GM19328 (cell line): ENCODE measurements around the gene MRPS31.
A peak's percentile ranks its signal among the peaks of the same experiment; 100 is the strongest.
"Not testable (repeated sequence)": the region's sequence is repeated elsewhere in the genome, so short reads cannot be mapped to it uniquely, and the experiment has no call there.

Source experiments
- ATAC-seq: cut with Tn5 transposase; IDR thresholded peaks from one replicate; pipeline ENCODE4 v1.9.1; 2021; ENCODE audit warnings: mild to moderate bottlenecking, moderate library complexity; ENCODE audit not compliant: unreplicated experiment

MRPS31 gene

GRCh38 chr13:40790154-40790616, 19.2 kb upstream of the MRPS31 start:
- no peak for ATAC-seq

- peak; percentile 77 for ATAC-seq
Observed at GRCh38 chr13:40789275-40790153, 18.5 kb upstream of the MRPS31 start, which contains the start of gene SLC25A15. TSS of gene SLC25A15 (plus strand) at chr13:40789611. CDS start at chr13:40793227, 3,616 bp downstream.

GRCh38 chr13:40788540-40789274, 17.7 kb upstream of the MRPS31 start:
- ATAC-seq: not testable (repeated sequence)

DNA sequence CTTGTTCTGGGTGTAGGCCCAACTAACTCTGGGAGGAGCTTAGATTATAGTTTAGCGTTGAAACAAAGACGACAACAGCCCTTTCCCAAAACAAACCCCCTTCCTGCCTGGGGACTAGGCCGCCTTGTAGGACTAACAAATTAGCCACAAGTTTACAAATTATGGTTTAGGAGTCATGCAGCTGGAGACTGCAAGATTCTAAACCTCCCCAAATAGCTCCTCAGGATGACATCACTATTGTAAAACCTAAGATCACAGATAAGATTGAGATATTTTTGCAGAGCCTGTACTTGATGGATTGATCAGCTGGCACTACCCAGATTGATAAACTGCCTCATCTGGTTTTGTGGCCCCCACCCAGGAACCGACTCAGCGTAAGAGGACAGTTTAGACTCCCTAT, 16.1 kb upstream of the MRPS31 start:
- no peak for ATAC-seq

DNA sequence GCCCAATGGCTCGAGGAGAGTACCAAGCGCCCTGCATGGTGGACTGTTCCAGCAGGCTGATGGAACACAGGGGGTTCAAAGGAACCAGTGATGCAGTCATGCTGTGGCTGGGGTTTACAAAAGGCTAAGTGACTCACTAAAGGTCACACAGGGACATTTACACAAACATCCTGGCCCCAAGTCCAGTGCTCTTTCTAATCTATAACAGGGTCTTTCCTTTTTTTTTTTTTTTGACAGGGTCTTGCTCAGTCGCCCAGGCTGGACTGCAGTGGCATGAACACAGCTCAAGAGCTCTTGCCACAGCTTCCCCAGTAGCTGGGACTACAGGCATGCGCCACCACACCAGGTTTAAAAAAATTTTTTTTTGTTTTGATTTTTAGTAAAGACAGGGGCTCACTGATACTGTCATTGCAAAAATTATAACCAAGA, 15.6 kb upstream of the MRPS31 start:
- ATAC-seq: no peak

DNA sequence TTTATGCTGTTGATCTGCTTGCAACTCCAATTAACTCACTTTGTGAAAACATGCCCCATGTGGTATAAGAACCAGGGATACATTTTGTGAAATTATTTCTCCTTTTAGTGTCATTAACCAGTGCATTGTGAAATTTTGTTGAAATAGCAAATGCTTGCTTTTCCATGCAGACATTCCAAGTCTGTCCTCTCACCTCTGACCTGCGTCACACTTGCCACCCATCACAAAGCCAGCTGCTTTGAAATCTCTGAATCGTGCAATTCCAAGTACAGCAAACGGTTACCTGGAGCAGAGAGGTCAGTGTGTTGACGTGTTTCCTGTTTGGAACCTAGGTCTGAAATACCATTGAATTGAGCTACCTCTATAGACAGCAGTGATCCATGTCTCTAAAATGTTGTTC, 13.6 kb upstream of the MRPS31 start:
- ATAC-seq: no peak

DNA sequence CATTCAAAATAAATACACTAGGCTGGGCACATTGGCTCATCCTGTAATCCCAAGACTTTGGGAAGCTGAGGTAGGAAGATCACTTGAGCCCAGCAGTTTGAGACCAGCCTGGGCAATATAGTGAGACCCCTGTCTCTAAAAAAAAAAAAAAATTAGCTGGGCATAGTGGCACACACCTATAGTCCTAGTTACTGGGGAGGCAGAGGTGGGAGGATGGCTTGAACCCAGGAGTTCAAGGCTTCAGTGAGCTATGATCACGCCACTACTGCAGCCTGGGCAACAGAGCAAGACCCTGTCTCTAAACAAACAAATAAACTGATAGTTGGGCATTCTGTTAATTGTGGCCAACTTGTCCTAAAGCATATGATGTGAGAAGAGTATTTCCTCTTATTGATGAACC, 12.0 kb upstream of the MRPS31 start:
- ATAC-seq: not testable (repeated sequence)

GRCh38 chr13:40781717-40782116, 10.7 kb upstream of the MRPS31 start:
- ATAC-seq: no peak

- ATAC-seq: no peak
Observed at GRCh38 chr13:40780822-40781401, 9.9 kb upstream of the MRPS31 start.

DNA sequence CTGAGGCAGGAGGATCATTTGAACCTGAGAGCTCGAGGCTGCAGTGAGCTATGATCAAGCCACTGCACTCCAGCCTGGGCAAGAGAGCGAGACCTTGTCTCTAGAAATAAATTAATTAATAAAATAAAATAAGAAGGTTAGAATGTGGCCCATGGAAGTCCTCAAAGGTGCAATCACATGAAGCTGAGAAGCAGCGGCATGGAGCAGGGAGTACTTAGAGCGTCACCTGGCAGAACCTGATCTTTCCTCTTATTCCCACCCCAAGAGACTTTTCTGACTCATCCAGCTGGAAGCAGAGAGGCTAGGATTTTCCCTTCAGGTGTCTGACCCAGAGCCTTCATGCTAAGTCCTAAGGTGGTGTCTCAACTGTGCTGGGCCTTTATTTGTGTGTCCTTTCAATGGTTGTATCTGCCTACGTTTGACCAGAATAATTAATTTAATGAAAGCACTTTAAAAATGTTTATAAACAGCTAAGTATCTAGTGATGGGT, 8.9 kb upstream of the MRPS31 start:
- no peak for ATAC-seq

GRCh38 chr13:40779049-40779448, 8.1 kb upstream of the MRPS31 start:
- no peak for ATAC-seq

- peak; percentile 2 for ATAC-seq
Observed at GRCh38 chr13:40777809-40778175, 6.8 kb upstream of the MRPS31 start.

- ATAC-seq: peak; percentile 81
Observed at GRCh38 chr13:40777166-40777808, 6.3 kb upstream of the MRPS31 start.

GRCh38 chr13:40776681-40777165, 5.7 kb upstream of the MRPS31 start:
- peak; percentile 33 for ATAC-seq

DNA sequence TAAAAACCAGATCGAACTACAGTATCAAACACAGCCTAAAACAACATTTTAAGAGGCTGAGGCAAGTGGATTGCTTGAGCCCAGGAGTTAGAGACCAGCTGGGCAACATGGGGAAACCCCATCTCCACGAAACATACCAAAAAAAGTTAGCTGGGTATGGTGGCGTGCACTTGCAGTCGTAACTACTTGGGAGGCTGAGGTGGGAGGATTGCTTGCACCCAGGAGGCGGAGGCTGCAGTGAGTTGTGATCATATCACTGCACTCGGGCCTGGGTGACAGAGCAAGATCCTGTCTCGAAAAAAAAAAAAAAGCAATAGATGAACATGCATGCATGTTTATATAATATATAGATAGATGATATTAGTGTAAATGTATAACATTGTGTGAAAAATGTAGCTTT, 5.2 kb upstream of the MRPS31 start:
- no peak for ATAC-seq

- no peak for ATAC-seq
Observed at GRCh38 chr13:40774672-40775071, 3.7 kb upstream of the MRPS31 start.

- ATAC-seq: no peak
Observed at GRCh38 chr13:40772765-40773473, 1.9 kb upstream of the MRPS31 start.

GRCh38 chr13:40770609-40770933, 419 bp downstream of the MRPS31 start:
- ATAC-seq: no peak

DNA sequence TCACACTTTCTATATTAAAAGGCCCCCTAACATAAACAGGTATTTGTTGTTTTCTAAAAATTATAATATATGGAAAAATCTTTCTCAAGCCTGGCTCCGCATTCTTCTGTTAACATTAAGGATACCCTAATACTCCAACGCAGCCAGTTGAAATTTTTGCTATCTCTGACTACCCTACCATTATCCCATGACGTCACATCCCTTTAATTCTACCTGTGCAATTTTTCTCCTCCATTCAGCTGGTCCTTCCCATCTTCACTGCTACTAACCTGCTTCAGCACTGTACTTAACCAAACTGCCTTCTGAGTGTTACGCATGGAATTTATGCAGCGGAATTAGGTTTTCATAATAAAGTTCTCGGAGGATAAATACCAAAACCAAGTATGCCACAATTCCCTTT, 1.0 kb downstream of the MRPS31 start:
- ATAC-seq: no peak

DNA sequence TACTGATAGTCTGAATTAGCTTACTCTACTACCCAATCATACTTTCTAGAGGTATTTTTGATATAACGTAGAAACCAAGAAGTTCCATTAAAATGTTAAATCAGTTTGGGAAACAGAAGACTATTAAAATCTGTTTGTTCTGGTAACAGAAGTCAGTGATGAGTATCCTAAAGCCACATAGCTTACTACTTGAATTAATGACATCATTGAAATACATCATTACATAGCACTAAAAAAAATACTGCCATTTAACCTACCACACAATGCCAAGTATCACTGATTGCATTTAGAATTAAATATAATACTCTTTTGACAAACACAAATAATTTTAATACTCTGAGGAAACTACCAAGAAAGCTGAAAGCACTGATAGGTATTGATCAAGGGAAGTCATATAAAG, 5.4 kb downstream of the MRPS31 start:
- no peak for ATAC-seq
